ENCODE data around the gene PHACTR1. TPM values are rescaled to one million over a fixed set of nuclear protein-coding genes. Genes with fewer than 3 reads are reported as not detected.

The PHACTR1 gene
- total RNA-seq, 6 experiments from 2014 or later, result 0.20 to 3.5 (median 0.93) TPM

DNA sequence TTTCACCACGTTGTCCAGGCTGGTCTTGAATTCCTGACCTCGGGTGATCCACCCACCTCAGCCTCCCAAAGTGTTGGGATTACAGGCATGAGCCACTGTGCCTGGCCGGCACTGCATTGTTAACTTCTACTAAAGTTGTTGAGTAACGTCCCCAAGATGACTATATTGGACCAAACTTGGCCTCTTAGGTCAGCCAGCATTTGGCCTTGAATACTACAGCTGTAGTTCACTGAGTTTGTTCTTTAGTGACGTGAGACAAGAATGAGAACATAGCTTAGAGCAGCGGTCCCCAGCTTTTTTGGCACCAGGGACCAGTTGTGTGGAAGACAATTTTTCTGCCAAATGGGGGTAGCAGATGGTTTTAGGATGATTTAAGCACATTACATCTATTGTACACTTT is 374.6 kb downstream of the PHACTR1 start:
- 53% methylated on average over 5 of the region's 6 CpGs for WGBS (ENCODE audit: insufficient coverage, low coverage, low lambda C conversion rate, missing lambda C conversion rate)
- intact Hi-C loops (cut with DNase I), result no loop called here
- Histone ChIP-seq H3K27me3 (no peaks in the 10 kb centered on the region), H3K9me3 (no peaks in the 10 kb centered on the region), H3K4me3 (no peak overlapping the region), H3K27ac (no peak overlapping the region), H3K36me3 (no peaks in the 10 kb centered on the region), H3K4me1 (no peaks in the 10 kb centered on the region)
- ATAC-seq (no peak), DNase-seq (no peak)
- no peak for TF ChIP-seq POLR2A (IDR thresholded peaks at IDR 0.05)

GRCh38 chr6:13094781-13095425 is 378.3 kb downstream of the PHACTR1 start:
- WGBS (ENCODE audit: insufficient coverage, low coverage, low lambda C conversion rate, missing lambda C conversion rate), result 61% methylated on average over 3 of the region's 3 CpGs
- Histone ChIP-seq H3K27ac (no peak overlapping the region), H3K9me3 (no peaks in the 10 kb centered on the region), H3K4me1 (no peaks in the 10 kb centered on the region), H3K36me3 (no peaks in the 10 kb centered on the region), H3K27me3 (no peaks in the 10 kb centered on the region), H3K4me3 (no peak overlapping the region)
- DNase-seq (no peak), ATAC-seq (no peak)
- intact Hi-C loops (cut with DNase I), result no loop called here
- TF ChIP-seq POLR2A (IDR thresholded peaks at IDR 0.05) (no peak), CTCF (IDR thresholded peaks at IDR 0.05) (no peak)

- intact Hi-C loops (cut with DNase I), result no loop called here
- no peak overlapping the region for H3K27ac ChIP-seq
- ATAC-seq, result no peak
- DNase-seq, result no peak
- no peaks in the 10 kb centered on the region for H3K27me3 ChIP-seq
- no peaks in the 10 kb centered on the region for H3K9me3 ChIP-seq
- H3K4me1 ChIP-seq, result no peaks in the 10 kb centered on the region
- WGBS (ENCODE audit: insufficient coverage, low coverage, low lambda C conversion rate, missing lambda C conversion rate), result 54% methylated on average over 3 of the region's 3 CpGs
- no peak for TF ChIP-seq POLR2A (IDR thresholded peaks at IDR 0.05)
- TF ChIP-seq CTCF (IDR thresholded peaks at IDR 0.05), result no peak
- no peak overlapping the region for H3K4me3 ChIP-seq
- H3K36me3 ChIP-seq, result no peaks in the 10 kb centered on the region
Measured at GRCh38 chr6:13096084-13096483, 379.5 kb downstream of the PHACTR1 start.

DNA sequence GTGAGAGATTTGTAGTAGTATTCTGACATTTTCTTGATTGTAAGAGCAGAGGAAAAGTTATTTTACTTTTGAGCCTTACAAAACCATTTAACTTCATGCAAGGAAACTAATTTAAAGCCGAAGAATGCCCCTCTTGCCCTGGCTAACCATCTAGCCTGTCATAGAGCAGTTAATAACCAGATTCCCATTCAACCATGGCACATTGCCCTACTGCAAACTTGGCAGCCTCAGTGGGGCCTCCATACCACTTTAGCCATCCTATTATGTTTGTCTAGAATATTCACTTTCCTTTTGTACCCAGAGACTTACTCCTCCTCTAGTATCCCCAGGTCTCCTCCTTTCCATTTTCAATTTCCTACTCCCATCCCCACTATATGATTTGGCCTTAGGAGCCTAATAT is 380.9 kb downstream of the PHACTR1 start:
- H3K36me3 ChIP-seq, result no peaks in the 10 kb centered on the region
- H3K4me1 ChIP-seq, result peaks cover 0 to 11% (median 0%) of the 10 kb centered on the region in 4 donors
- H3K27me3 ChIP-seq, result no peaks in the 10 kb centered on the region
- WGBS (ENCODE audit: insufficient coverage, low coverage, low lambda C conversion rate, missing lambda C conversion rate), result 63% methylated on average over 1 of the region's 1 CpG
- intact Hi-C loops (cut with DNase I), result no loop called here
- H3K9me3 ChIP-seq, result no peaks in the 10 kb centered on the region
- ATAC-seq (no peak), DNase-seq (no peak)
- H3K4me3 ChIP-seq, result no peak overlapping the region
- no peak for TF ChIP-seq CTCF (IDR thresholded peaks at IDR 0.05)
- no peak for TF ChIP-seq POLR2A (IDR thresholded peaks at IDR 0.05)
- no peak overlapping the region for H3K27ac ChIP-seq

DNA sequence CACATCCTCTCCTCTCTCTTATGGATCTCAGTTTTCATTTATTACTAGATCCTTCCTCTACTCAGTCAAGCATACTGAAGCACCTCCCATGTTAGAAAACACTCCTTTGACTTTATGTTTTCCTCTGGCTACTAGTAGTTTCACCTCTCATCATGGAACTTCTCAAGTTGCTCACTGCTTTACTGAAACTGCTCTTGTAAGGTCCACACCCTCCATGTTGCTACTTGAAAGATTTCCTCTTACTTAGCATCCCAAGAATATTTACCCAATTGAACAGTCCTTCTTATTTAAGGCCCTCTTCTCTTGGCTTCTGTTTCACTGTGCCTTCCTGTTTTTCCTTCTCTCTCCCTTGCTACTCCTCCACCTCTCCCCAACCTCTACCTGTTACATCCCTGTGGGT is 381.4 kb downstream of the PHACTR1 start:
- Histone ChIP-seq H3K9me3 (no peaks in the 10 kb centered on the region), H3K36me3 (no peaks in the 10 kb centered on the region), H3K4me1 (peaks cover 0 to 12% (median 0%) of the 10 kb centered on the region in 4 donors), H3K4me3 (no peak overlapping the region), H3K27ac (no peak overlapping the region), H3K27me3 (no peaks in the 10 kb centered on the region)
- intact Hi-C loops (cut with DNase I), result no loop called here
- no peak for ATAC-seq
- DNase-seq, result no peak
- TF ChIP-seq POLR2A (IDR thresholded peaks at IDR 0.05) (no peak), CTCF (IDR thresholded peaks at IDR 0.05) (no peak)
